Right lobe of liver (tissue), 4 donors: ENCODE results near the gene PTPRCAP.

Experiments
- POLR2A ChIP-seq: fragments of 450-650 bp; IDR thresholded peaks from one replicate; pipeline ENCODE4 v1.6.1; 2017; ENCODE audit warnings: antibody characterized with exemption, mild to moderate bottlenecking
- TF ChIP-seq, protein P1 (sequence below), 4 donors: fragments of 200-600 bp in 3 of 4; fragments of 450-650 bp in 1 of 4; IDR thresholded peaks; one replicate each; pipeline versions ENCODE4 v1.5.1 to v1.8.0; 2016 to 2022; ENCODE audit warnings: antibody characterized with exemption in 4 of 4, mild to moderate bottlenecking in 2 of 4
- donor health status: DM: no; HTN: no; CAD: no.
- donor health status: DM: no; HTN: no; CAD: no.
- donor health status: DM: no; HTN: yes; CAD: no.

DNA sequence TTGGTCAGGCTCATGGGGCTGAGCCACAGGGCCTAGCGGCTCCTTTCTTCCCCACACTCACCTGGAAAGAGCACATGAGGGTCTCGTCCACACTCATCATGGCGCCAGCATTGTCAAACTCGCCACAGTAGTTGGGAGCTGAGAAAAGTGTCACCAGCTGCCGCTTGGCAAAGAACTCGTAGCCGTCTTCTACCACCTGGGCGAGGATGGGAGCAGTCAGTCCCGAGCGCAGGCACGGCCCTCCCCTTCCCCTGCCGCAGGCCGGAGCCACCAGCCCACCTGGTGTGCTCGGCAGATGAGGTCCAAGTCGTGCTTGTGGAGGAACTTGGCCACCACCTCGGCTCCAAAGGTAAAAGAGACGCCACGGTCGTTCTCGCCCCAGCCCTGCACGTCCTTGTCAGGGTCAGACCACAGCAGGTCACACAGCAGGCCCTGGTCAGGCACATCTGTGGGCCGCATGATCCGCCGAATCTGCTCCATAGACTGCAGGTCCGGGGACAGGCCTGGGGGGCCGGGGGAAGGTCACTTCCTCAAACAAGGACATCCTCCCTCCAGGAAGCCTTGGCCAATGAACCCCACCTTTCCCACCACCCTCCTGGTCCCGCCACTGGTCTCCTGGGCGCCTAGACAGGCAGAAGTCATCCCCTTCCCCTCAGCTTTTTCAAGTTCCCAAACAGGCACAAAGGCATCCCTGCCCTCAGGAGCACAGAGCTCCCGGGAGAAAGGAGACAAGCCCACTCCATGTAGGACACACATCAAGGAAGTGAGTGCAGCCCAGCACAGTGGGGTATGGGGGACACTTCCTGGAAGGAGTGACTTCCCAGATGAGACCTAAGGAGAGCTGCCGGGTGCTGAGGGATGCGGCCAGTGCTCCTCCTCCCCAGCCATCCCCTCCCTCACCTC lies 38.6 kb downstream of the PTPRCAP start:
- TF ChIP-seq, protein P1, sequence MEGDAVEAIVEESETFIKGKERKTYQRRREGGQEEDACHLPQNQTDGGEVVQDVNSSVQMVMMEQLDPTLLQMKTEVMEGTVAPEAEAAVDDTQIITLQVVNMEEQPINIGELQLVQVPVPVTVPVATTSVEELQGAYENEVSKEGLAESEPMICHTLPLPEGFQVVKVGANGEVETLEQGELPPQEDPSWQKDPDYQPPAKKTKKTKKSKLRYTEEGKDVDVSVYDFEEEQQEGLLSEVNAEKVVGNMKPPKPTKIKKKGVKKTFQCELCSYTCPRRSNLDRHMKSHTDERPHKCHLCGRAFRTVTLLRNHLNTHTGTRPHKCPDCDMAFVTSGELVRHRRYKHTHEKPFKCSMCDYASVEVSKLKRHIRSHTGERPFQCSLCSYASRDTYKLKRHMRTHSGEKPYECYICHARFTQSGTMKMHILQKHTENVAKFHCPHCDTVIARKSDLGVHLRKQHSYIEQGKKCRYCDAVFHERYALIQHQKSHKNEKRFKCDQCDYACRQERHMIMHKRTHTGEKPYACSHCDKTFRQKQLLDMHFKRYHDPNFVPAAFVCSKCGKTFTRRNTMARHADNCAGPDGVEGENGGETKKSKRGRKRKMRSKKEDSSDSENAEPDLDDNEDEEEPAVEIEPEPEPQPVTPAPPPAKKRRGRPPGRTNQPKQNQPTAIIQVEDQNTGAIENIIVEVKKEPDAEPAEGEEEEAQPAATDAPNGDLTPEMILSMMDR (IDR thresholded peaks at IDR 0.05): no peak
- no peak for TF ChIP-seq POLR2A
